GM11168 (cell line): ENCODE results near the gene ADAMTS14.

Experiments used
- in situ Hi-C: fragments of 300-500 bp; cut with MboI; formaldehyde crosslinking; loops from one replicate; pipeline ENCODE4 v1.12.0; 2022; ENCODE audit warnings: low sequenced_read_pairs; ENCODE audit not compliant: unreplicated experiment

The ADAMTS14 gene

DNA sequence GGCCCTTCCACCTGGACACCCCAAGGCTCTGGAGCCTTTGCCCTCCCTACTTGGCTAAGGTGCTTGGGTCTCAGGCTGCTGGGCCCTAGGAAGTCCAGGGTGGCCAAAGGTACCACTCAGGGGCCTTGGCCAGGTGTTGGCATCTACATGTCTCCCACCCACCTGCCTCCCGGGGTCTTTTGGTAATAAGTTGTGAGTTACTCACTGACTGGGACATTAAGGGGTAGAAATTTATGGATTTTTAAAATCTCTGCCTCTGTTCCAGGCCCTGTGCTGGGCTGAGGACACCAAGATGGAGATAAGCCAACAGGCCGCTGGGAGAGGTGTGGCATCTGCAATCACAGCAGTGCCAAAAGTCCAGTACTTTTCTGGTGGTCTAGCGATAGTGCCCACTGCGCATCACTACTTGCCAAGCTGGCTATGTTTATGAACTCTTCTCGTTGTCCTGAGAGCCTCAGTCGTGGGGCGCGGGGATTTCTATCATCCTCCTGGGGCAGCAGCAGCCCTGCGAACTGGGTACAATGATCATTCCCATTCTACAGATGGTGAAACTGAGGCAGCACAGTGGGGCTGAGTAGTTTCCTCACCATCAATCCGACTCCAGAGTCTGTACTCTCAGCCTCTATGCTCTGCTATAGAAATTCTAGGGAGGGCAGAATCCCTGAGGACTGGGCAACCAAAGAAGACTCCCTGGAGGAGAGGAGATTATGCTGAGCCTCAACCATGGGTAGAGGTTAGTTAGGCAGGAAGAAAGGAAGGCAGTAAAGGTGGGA lies 76.7 kb downstream of the ADAMTS14 start:
- in situ Hi-C loops, result no loop called here

DNA sequence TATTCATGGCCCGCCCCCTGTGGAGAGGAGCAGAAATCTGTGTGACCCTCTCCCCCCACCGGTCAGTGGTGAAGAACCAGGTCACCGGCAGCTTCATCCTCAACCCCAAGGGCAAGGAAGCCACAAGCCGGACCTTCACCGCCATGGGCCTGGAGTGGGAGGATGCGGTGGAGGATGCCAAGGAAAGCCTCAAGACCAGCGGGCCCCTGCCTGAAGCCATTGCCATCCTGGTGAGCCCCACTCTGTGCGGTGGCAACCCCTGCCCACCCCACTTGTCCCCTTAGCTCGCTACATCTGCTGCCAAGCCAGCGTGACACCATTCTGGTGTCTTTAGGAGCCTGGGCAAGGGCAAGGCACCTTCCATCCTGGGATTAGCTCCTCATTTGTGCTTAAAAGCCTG lies 77.5 kb downstream of the ADAMTS14 start:
- in situ Hi-C loops, result no loop called here

DNA sequence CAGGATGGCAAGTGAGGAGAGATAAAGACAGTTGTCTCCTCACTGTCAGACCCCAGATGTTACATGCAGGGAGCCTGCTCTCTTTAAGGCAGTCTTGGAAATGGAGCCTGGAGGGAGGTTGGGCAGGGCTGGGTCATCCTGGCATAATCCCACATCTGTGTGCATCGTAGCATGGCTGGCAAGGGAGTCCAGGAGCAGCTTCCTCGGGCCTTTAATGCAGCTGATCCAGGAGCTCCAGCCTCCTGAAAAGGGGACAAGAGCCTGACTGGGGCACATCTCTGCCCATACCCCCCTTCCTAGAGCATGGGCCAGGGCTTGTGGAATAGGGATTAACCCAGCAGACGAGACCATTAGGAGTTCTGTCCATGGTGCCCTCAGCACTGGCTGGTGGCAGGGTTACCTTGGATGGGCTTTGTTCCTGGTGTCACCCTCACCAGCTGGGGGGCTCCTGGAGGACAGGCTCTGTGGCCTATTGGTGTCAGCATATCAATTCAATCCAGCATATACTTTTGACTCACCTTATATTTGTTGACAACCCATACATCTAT lies 77.9 kb downstream of the ADAMTS14 start:
- in situ Hi-C loops, result no loop called here

DNA sequence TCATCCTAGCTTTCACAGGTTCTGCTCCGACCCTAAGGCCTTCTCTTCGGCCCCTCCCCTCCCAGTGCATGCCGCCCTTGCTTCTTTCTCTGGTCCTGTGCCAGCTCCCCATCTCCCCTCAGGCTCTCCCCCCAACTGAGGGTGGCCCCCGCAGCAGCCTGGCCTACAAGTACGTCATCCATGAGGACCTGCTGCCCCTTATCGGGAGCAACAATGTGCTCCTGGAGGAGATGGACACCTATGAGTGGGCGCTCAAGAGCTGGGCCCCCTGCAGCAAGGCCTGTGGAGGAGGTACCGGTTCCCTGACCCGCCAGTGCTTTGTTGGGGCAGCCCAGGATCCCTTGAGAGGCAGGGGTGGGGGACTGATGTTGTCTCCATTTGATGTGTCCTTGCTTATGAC lies 79.0 kb downstream of the ADAMTS14 start:
- in situ Hi-C loops, result no loop called here

DNA sequence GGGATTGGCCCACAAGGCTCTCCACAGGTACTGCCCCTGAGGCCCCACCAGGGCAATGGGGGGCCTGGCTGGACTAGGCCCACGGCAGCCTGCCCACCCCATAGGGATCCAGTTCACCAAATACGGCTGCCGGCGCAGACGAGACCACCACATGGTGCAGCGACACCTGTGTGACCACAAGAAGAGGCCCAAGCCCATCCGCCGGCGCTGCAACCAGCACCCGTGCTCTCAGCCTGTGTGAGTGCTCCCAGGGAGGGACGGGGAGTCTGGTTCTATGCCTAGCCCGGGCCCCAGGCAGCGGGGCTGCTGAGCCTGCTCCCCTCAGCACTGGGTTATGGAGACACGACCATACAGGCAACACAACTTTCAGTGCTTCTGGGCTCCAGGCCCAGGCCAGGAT lies 79.7 kb downstream of the ADAMTS14 start:
- in situ Hi-C loops, result no loop called here

DNA sequence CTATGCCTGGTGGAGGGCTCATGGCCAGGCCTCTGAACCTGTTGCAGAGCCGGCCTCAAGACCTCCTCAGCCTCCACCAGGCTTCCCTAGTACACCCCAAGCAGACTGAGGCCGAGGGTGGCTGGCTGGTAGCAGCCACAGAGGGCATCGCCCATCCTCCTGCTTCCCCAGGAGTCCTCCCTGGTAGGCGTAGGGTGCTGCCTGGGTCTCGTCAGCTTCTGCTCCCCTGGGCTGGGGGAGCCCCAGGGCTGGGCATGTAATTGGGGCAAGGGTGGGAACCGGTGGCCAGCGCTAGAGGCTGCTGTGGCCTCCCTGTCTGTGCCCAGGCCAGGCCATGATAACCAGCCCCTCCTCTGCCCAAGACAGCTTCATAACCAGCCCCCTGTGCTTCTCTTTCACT lies 80.3 kb downstream of the ADAMTS14 start:
- in situ Hi-C loops, result no loop called here

DNA sequence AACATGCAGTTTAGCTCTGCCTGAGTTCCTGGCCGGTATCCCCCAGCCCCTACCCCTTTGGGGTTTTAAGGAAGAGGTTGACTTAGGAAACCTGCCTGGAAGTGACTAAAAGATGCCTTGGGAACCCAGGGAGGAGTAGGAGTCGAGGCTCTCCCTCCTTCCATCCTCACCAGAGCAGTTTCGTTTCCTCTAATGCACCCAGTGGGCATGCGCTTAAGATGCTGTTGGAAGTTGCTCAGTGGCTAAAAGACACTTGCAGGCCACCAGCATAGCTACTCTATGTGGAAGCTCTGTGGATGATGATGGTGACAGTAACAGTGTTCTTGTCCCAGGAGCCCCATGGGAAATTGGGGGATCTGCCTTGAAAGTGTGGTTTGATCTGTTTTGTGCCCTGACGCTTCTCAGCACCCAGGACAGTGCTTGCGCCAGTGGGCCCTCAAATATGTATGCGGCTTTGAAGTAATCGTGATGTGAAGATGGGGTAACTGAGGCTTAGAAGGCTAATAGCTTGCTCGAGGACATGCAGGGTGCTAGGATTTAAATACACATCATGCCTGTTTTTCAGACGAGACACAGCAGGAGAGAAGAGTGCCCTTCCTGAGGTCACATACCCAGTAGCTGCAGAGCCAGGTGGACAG lies 80.8 kb downstream of the ADAMTS14 start:
- in situ Hi-C loops, result no loop called here

DNA sequence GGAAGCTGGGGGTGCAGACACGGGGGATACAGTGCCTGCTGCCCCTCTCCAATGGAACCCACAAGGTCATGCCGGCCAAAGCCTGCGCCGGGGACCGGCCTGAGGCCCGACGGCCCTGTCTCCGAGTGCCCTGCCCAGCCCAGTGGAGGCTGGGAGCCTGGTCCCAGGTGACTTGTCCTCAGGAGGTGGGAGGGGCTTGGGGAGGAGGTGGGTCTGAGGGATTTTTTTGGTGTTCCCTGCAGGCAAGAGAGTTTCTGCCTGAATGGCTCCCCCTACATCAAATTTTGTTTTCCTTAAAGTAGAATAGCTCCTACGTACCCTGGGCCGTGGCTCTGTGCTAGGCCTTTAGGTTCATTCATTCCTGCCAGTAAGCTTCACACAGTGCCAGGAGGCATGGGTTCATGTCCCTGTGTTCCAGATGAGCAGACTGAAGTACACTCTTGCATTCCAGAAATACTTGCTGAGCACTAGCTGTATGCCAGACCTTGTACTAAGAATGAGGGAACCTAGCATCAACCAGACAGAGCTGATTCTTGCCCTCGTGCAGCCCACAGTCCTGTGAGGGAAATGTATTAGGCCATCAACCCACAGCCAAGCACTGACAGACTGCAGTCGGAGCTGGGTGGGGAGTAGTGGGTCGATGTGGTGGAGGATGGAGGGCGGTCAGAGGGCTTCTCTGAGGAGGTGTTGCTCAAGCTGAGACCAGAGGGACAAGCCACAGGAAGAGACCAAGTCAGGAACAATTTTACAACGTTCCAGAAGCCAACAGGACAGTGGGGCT lies 81.7 kb downstream of the ADAMTS14 start:
- in situ Hi-C loops, result no loop called here

DNA sequence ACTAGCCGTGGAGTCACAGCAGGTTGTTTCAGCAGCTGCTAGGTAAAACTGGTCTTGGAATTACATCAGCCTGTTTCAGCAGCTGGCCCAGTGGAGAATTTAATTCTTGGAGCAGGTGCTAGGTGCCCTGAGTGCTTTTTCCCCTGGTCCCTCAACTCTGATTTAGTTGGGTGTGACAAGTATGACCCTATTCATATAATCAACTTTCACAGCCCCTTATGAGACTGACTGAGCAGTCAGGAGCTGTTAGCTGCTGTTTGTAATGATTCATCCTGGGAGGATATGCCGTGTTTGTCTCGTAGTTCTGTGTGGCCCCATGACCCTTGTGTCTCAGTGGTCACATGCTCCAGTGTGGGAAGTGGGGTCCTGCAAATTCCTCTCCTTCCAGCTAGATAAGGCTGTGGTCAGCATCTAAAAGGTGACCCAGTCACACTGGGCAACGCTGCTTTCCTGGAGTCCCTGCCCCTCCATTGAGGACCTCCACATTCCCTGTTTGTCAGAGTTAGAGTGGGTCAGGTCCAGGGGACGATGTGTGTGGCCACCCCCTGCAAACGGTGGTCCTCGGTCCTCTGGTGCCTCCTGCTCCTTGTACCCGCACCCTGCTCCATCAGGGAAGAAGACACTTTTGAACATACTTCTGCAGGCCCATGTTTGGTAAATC lies 84.5 kb downstream of the ADAMTS14 start:
- in situ Hi-C loops, result no loop called here

DNA sequence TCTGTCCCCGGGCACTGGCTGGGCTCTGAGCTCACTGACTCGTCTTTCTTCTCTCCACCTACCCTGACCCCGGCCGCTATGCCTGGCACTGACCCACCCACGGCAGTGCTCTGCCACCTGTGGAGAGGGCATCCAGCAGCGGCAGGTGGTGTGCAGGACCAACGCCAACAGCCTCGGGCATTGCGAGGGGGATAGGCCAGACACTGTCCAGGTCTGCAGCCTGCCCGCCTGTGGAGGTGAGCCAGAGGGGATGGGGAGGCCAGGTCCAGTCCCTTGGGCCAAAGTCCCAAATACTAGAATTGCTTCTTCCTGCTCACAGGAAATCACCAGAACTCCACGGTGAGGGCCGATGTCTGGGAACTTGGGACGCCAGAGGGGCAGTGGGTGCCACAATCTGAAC lies 85.5 kb downstream of the ADAMTS14 start:
- in situ Hi-C loops, result no loop called here

DNA sequence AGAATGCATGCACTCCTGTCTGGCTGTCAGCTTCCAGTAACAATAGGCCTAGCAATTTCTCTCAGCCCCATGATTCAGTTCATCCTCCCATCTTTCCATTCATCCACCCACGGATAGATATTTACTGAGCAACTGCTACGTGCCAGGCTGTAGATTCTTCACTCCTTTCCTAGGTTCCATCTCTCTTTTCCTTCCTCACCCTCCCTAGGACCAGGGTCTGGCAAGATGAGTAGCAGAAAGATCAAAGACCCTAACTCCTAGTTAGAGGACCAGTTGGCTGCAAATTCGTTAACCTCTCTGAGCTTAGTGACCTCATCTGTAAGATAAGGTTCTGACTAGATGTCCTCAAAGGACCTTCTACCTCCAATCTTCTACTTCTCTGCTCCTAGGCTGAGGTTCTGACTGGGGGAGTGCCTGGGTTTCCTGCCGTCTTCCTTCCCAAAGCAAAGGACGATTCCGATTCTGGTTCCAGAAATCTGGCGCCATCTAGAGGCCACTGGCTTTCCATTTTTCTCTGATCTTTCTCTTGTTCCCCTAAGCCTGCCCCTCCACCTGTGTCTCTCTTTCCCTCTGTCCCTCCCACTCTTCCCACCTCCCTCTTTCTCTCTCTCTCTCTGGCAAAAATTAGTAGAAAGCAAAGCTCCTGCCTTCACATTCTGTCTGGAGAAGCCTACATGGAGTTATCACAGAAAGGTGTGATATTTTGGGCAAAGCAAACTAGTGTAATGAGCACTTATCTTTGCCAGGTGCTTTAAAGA lies 86.6 kb downstream of the ADAMTS14 start:
- in situ Hi-C loops, result no loop called here

DNA sequence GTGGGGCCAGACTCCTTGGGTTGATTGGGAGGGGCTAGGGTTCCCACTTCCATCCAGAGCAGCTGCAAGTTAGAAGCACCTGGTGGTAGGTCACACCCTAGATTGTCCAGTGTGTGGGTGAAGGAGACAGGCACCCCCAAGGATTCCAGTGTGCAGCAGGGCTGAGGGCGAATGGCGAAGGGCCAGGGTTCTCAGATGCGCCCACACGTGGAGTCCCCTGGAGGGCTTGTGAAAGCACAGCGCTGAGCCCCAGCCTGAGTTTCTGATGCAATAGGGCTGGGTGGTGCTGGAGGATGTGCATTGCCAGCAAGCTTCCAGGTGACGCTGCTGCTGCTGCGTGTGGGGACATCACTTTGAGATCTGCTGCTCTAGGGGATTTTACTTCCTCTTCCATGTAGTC lies 87.5 kb downstream of the ADAMTS14 start:
- in situ Hi-C loops, result loop anchor here (5.0 kb wide), 2 partner anchors 212 to 297 kb away; no protein-coding TSS in a partner anchor

DNA sequence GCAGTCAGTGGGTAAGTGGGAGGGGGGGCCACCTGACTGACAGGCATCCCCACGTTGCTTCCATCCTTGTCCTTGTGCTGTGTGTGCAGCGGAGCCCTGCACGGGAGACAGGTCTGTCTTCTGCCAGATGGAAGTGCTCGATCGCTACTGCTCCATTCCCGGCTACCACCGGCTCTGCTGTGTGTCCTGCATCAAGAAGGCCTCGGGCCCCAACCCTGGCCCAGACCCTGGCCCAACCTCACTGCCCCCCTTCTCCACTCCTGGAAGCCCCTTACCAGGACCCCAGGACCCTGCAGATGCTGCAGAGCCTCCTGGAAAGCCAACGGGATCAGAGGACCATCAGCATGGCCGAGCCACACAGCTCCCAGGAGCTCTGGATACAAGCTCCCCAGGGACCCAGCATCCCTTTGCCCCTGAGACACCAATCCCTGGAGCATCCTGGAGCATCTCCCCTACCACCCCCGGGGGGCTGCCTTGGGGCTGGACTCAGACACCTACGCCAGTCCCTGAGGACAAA lies 88.0 kb downstream of the ADAMTS14 start:
- in situ Hi-C loops, result loop anchor here (5.0 kb wide), 2 partner anchors 213 to 298 kb away; no protein-coding TSS in a partner anchor

DNA sequence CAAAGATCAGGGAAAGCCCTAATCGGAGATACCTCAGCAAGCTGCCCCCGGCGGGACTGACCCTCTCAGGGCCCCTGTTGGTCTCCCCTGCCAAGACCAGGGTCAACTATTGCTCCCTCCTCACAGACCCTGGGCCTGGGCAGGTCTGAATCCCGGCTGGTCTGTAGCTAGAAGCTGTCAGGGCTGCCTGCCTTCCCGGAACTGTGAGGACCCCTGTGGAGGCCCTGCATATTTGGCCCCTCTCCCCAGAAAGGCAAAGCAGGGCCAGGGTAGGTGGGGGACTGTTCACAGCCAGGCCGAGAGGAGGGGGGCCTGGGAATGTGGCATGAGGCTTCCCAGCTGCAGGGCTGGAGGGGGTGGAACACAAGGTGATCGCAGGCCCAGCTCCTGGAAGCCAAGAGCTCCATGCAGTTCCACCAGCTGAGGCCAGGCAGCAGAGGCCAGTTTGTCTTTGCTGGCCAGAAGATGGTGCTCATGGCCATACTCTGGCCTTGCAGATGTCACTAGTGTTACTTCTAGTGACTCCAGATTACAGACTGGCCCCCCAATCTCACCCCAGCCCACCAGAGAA lies 88.8 kb downstream of the ADAMTS14 start:
- in situ Hi-C loops, result loop anchor here (5.0 kb wide), 2 partner anchors 214 to 299 kb away; no protein-coding TSS in a partner anchor

DNA sequence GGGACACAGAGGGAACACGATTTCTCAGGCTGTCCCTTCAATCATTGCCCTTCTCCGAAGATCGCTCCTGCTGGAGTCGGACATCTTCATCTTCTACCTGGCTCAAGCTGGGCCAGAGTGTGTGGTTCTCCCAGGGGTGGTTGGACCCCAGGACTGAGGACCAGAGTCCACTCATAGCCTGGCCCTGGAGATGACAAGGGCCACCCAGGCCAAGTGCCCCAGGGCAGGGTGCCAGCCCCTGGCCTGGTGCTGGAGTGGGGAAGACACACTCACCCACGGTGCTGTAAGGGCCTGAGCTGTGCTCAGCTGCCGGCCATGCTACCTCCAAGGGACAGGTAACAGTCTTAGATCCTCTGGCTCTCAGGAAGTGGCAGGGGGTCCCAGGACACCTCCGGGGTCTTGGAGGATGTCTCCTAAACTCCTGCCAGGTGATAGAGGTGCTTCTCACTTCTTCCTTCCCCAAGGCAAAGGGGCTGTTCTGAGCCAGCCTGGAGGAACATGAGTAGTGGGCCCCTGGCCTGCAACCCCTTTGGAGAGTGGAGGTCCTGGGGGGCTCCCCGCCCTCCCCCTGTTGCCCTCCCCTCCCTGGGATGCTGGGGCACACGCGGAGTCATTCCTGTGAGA lies 89.5 kb downstream of the ADAMTS14 start:
- in situ Hi-C loops, result loop anchor here (5.0 kb wide), 2 partner anchors 215 to 300 kb away; no protein-coding TSS in a partner anchor

DNA sequence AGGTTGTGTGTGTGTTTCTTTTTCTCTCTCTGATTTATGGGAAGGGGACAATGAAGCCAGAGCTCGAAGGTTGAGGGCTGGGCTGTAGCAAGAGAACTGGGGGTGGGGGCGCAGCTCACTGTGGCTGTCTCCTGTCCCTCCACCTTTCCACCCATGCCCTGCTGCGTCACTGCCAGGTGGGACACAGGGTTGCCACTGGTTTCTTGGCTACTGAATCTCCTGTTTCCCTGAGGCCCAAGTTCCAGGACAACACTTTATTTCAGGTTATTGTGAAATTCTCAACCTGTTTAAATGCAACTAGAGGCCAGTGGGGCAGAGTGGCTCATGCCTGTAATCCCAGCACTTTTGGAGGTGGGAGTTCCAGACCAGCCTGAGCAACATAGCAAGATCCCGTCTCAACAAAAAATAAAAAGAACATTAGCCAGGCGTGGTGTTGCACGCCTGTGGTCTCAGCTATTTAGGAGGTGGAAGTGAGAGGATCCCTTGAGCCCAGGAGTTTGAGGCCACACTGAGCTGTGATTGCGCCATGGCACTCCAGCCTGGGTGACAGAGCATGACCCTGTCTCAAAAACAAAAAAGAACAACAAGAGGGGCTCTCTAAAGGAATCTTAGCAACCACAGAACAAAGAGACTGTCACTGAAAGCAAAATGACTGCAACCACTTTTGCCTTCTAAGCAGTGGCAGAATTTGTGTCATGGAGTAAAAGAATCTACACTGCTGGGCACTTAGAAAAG lies 90.3 kb downstream of the ADAMTS14 start:
- in situ Hi-C loops, result loop anchor here (5.0 kb wide), 2 partner anchors 215 to 300 kb away; no protein-coding TSS in a partner anchor

DNA sequence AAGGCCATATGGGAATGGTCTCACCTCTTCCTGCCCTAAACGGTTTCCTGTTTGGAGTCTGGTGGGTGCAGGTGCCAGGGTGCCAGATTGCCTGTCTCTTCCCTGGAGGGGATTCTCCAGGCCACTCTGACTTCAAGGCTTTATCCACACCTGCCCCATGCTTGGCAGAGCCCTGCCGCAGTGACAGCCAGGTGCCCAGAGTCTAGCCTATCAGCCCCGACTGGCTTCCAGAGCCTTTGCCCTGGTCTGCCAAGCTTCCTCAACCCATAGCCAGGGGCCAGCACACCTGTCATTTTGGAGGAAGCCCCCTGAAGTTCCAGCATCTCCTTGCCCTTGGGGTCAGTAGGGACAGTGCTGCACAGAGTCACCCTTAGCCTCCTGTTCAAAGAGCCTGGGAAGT lies 91.3 kb downstream of the ADAMTS14 start:
- in situ Hi-C loops, result loop anchor here (5.0 kb wide), 2 partner anchors 216 to 301 kb away; no protein-coding TSS in a partner anchor
